ENCODE results near the gene ZNF195.

- no peak for TF ChIP-seq CTCF (conservative IDR thresholded peaks at IDR 0.05)
- TF ChIP-seq EZH2 (IDR thresholded peaks at IDR 0.05; ENCODE audit: low read depth), result no peak
These were observed 2.0 kb upstream of the ZNF195 start for GRCh38 chr11:3380706-3381545.

All from PC-9 (cell line).